GM21576 (cell line): Measurements from ENCODE around the gene CLEC4A.
"Not testable (repeated sequence)": the region's sequence is repeated elsewhere in the genome, so short reads cannot be mapped to it uniquely, and the experiment has no call there.

Experiments
- ATAC-seq: cut with Tn5 transposase; IDR thresholded peaks from one replicate; pipeline ENCODE4 v1.9.1; 2021; ENCODE audit warnings: mild to moderate bottlenecking, moderate library complexity; ENCODE audit not compliant: unreplicated experiment

Gene CLEC4A

GRCh38 chr12:8133636-8134397 lies 10.4 kb downstream of the CLEC4A start:
- not testable (repeated sequence) for ATAC-seq

- not testable (repeated sequence) for ATAC-seq
These were observed 11.0 kb downstream of the CLEC4A start for GRCh38 chr12:8134398-8134930.

GRCh38 chr12:8141647-8142046 lies 18.2 kb downstream of the CLEC4A start:
- ATAC-seq, result not testable (repeated sequence)

- ATAC-seq, result no peak
These were observed 19.8 kb downstream of the CLEC4A start for GRCh38 chr12:8143261-8143660.

GRCh38 chr12:8145754-8146441 lies 22.5 kb downstream of the CLEC4A start:
- ATAC-seq, result no peak

GRCh38 chr12:8146442-8146771 lies 23.0 kb downstream of the CLEC4A start:
- no peak for ATAC-seq

GRCh38 chr12:8154526-8154925 lies 31.1 kb downstream of the CLEC4A start:
- ATAC-seq, result no peak

- no peak for ATAC-seq
These were observed 33.0 kb downstream of the CLEC4A start for GRCh38 chr12:8156416-8156815.

- no peak for ATAC-seq
These were observed 33.4 kb downstream of the CLEC4A start, which contains the start of gene ZNF705A for GRCh38 chr12:8156845-8157244. Gene ZNF705A (plus strand): TSS chr12:8157015. CDS start chr12:8172626, 15,611 bp downstream.

- no peak for ATAC-seq
These were observed 34.2 kb downstream of the CLEC4A start for GRCh38 chr12:8157484-8158198.

- ATAC-seq, result not testable (repeated sequence)
These were observed 49.5 kb downstream of the CLEC4A start for GRCh38 chr12:8172911-8173310.

- not testable (repeated sequence) for ATAC-seq
These were observed 56.7 kb downstream of the CLEC4A start for GRCh38 chr12:8179989-8180585.

GRCh38 chr12:8181271-8181670 lies 57.9 kb downstream of the CLEC4A start:
- not testable (repeated sequence) for ATAC-seq

- not testable (repeated sequence) for ATAC-seq
These were observed 59.5 kb downstream of the CLEC4A start for GRCh38 chr12:8182923-8183322.

- ATAC-seq, result not testable (repeated sequence)
These were observed 59.9 kb downstream of the CLEC4A start for GRCh38 chr12:8183346-8183745.

- ATAC-seq, result not testable (repeated sequence)
These were observed 60.8 kb downstream of the CLEC4A start for GRCh38 chr12:8184206-8184605.

- ATAC-seq, result not testable (repeated sequence)
These were observed 64.7 kb downstream of the CLEC4A start for GRCh38 chr12:8188088-8188487.
